Endothelial cell of umbilical vein (primary cell): ENCODE results near the gene CELF1.

ENCODE experiments used
- CTCF ChIP-seq, 2 donors: IDR thresholded peaks; 1 replicate in 1 of 2; 2 replicates in 1 of 2; pipeline ENCODE4 v1.5.1; 2011; ENCODE audit warnings: low read length in 2 of 2, mild to moderate bottlenecking in 2 of 2, moderate library complexity in 2 of 2, control low read depth in 1 of 2, inconsistent platforms in 1 of 2, low read depth in 1 of 2; ENCODE audit not compliant: insufficient read depth in 1 of 2; ENCODE audit errors: extremely low read depth in 1 of 2
- EZH2 ChIP-seq: IDR thresholded peaks from 2 replicates; pipeline ENCODE4 v1.6.1; 2012; ENCODE audit warnings: borderline replicate concordance, low read depth, mild to moderate bottlenecking, moderate library complexity, low read length, inconsistent platforms; ENCODE audit not compliant: severe bottlenecking
- FOS ChIP-seq: IDR thresholded peaks from 2 replicates; pipeline ENCODE4 v1.6.1; 2011; ENCODE audit warnings: mild to moderate bottlenecking, low read length, moderate library complexity, borderline replicate concordance; ENCODE audit not compliant: insufficient read depth
- GATA2 ChIP-seq: IDR thresholded peaks from 2 replicates; pipeline ENCODE4 v1.7.0; 2011; ENCODE audit warnings: low read depth, mild to moderate bottlenecking, moderate library complexity, mixed read lengths, low read length; ENCODE audit not compliant: insufficient read length, insufficient read depth
- JUN ChIP-seq: IDR thresholded peaks from 2 replicates; pipeline ENCODE4 v1.6.1; 2011; ENCODE audit warnings: borderline replicate concordance, low read depth; ENCODE audit not compliant: insufficient read length, insufficient read depth
- MAX ChIP-seq: IDR thresholded peaks from 2 replicates; pipeline ENCODE4 v1.6.1; 2011; ENCODE audit not compliant: insufficient read depth, insufficient read length
- MYC ChIP-seq: IDR thresholded peaks from one replicate; pipeline ENCODE4 v1.6.1; 2011; ENCODE audit warnings: mild to moderate bottlenecking, low read depth, low read length
- POLR2A ChIP-seq: IDR thresholded peaks from 2 replicates; pipeline ENCODE4 v1.6.1; 2012; ENCODE audit warnings: low read depth, mild to moderate bottlenecking, control low read depth, low read length
- POLR2AphosphoS5 ChIP-seq: IDR thresholded peaks from 2 replicates; pipeline ENCODE4 v1.6.1; 2012; ENCODE audit warnings: low read depth, mild to moderate bottlenecking, control low read depth, low read length, moderate library complexity; ENCODE audit not compliant: insufficient read depth

GRCh38 chr11:47572715-47573255, 19.9 kb upstream of the CELF1 start:
- TF ChIP-seq POLR2A (peak; percentile 16), CTCF (IDR thresholded peaks at IDR 0.05; ENCODE audit: extremely low read depth in 1 of 2, insufficient read depth in 1 of 2, low read depth in 1 of 2, low read length in 2 of 2) (no peak), MAX (no peak), POLR2AphosphoS5 (no peak), EZH2 (no peak), JUN (no peak), GATA2 (no peak), MYC (no peak), FOS (no peak)
